GM12878 (cell line): Measurements from ENCODE around the gene C21orf91. TPM values are rescaled to one million over a fixed set of nuclear protein-coding genes. Genes with fewer than 3 reads are reported as not detected.

Experiments used
- ATAC-seq: fragments of 200-7000 bp; cut with Tn5 transposase; 3 replicates; pipeline ENCODE4 v1.9.1; 2020; ENCODE audit warnings: mild to moderate bottlenecking, moderate library complexity
- BruUV-seq: library from RNA; stranded (reverse); fragments of 400-500 nt; replicated peaks from 2 replicates; lab custom pipeline; 2021; lab: Mats Ljungman, UMichigan
- CTCF ChIA-PET: fragments of 300-600 bp; sonication (Branson Sonifier 250); formaldehyde crosslinking; extraction: SDS; loops from one replicate; lab custom pipeline; 2021; ENCODE audit warnings: inconsistent platforms; lab: Yijun Ruan, JAX
- POLR2A ChIA-PET: fragments of 350-600 bp; formaldehyde crosslinking; extraction: SDS; loops from one replicate; lab custom pipeline; 2021; ENCODE audit warnings: inconsistent platforms; lab: Charles Lee
- RAD21 ChIA-PET: fragments of 300-600 bp; sonication (Branson Sonifier 250); formaldehyde crosslinking; loops from one replicate; lab custom pipeline; 2023; ENCODE audit warnings: antibody characterized with exemption; ENCODE audit not compliant: unreplicated experiment; lab: Charles Lee
- SMC1A ChIA-PET: fragments of 300-600 bp; sonication (Branson Sonifier 250); formaldehyde crosslinking; loops from one replicate; lab custom pipeline; 2023; ENCODE audit not compliant: unreplicated experiment, uncharacterized antibody; lab: Charles Lee
- DNase-seq: peaks from one replicate; pipeline ENCODE4 v3.0.0-alpha.2; 2011; ENCODE audit warnings: low read depth, low spot score
- FAIRE-seq: peaks from 3 replicates; lab custom pipeline; 2011; peaks lifted over from hg19 to GRCh38; lab: Jason Lieb, UNC
- H2AFZ ChIP-seq: 2 replicates; pipeline ENCODE4 v1.6.0; 2011; ENCODE audit warnings: low read depth, low read length, control low read depth; ENCODE audit not compliant: control insufficient read depth
- H3K27ac ChIP-seq: 2 replicates; pipeline ENCODE4 v1.5.1; 2011; ENCODE audit warnings: control low read depth; ENCODE audit not compliant: control insufficient read depth, insufficient read depth
- H3K27me3 ChIP-seq, 2 experiments: replicated peaks in 1 of 2; 2 replicates each; pipeline versions ENCODE4 v1.6.0 to v1.6.1; 2011; ENCODE audit warnings: low read length in 1 of 2; ENCODE audit not compliant: control insufficient read depth in 2 of 2, insufficient read depth in 2 of 2
- H3K36me3 ChIP-seq, 2 experiments: 2 replicates each; pipeline ENCODE4 v1.5.1; 2011; ENCODE audit warnings: low read length in 1 of 2; ENCODE audit not compliant: control insufficient read depth in 2 of 2, insufficient read depth in 2 of 2
- H3K4me1 ChIP-seq: 2 replicates; pipeline ENCODE4 v1.6.1; 2011; ENCODE audit warnings: mild to moderate bottlenecking, low read length, moderate library complexity, mixed read lengths; ENCODE audit not compliant: control insufficient read depth, insufficient read depth
- H3K4me2 ChIP-seq: 2 replicates; pipeline ENCODE4 v1.6.0; 2011; ENCODE audit warnings: control low read depth; ENCODE audit not compliant: control insufficient read depth, insufficient read depth
- H3K4me3 ChIP-seq: fragments of 200-600 bp; sonication (generic); 2 replicates; pipeline ENCODE4 v1.5.1; 2016
- H3K79me2 ChIP-seq: 2 replicates; pipeline ENCODE4 v1.6.0; 2011; ENCODE audit warnings: low read length; ENCODE audit not compliant: control insufficient read depth, insufficient read depth
- H3K9ac ChIP-seq: 2 replicates; pipeline ENCODE4 v1.8.0; 2011; ENCODE audit warnings: low read length, control low read depth, mixed read lengths; ENCODE audit not compliant: control insufficient read depth, insufficient read depth
- H3K9me3 ChIP-seq: replicated peaks from 3 replicates; pipeline ENCODE4 v1.5.1; 2011; ENCODE audit warnings: mild to moderate bottlenecking, low read length; ENCODE audit not compliant: control insufficient read depth, insufficient read depth
- H4K20me1 ChIP-seq: 2 replicates; pipeline ENCODE4 v1.6.0; 2011; ENCODE audit not compliant: control insufficient read depth, insufficient read depth
- EED ChIP-seq: sonication (generic); IDR thresholded peaks from 2 replicates; pipeline ENCODE4 v1.6.1; 2016; ENCODE audit warnings: antibody characterized with exemption, low read depth
- ETV6 ChIP-seq, 2 experiments: fragments of 450-650 bp in 1 of 2; IDR thresholded peaks in 1 of 2; conservative IDR thresholded peaks in 1 of 2; 2 replicates each; pipeline ENCODE4 v1.6.1; 2014; ENCODE audit warnings: antibody characterized with exemption in 1 of 2, borderline replicate concordance in 1 of 2, low read depth in 1 of 2, mild to moderate bottlenecking in 1 of 2, moderate library complexity in 1 of 2
- LARP7 ChIP-seq: fragments of 450-650 bp; IDR thresholded peaks from 2 replicates; pipeline ENCODE4 v1.6.1; 2017; ENCODE audit warnings: mild to moderate bottlenecking
- MYB ChIP-seq: fragments of 150-350 bp; IDR thresholded peaks from 2 replicates; pipeline ENCODE4 v1.6.1; 2014; ENCODE audit warnings: mild to moderate bottlenecking, low read depth, low read length, borderline replicate concordance
- YY1 ChIP-seq: IDR thresholded peaks from 2 replicates; pipeline ENCODE4 v1.6.1; 2011; ENCODE audit warnings: low read depth, mild to moderate bottlenecking, low read length
- ZNF24 ChIP-seq: fragments of 450-650 bp; IDR thresholded peaks from 2 replicates; pipeline ENCODE4 v1.6.1; 2017; ENCODE audit warnings: antibody characterized with exemption, mild to moderate bottlenecking
- WGBS: methylation state at CpG from one replicate; pipeline ENCODE4 v1.1.6; 2016; ENCODE audit warnings: low lambda C conversion rate; ENCODE audit not compliant: insufficient replicate concordance, insufficient coverage; ENCODE audit errors: missing lambda C conversion rate; 5-methylcytosine and 5-hydroxymethylcytosine counted together
- in situ Hi-C: fragments of 300-500 bp; cut with MboI; formaldehyde crosslinking; loops from 9 replicates; pipeline ENCODE4 v1.14.3; 2018; ENCODE audit warnings: mixed read lengths
- intact Hi-C: fragments of 100-400 bp; cut with micrococcal nuclease; formaldehyde crosslinking; loops from one replicate; pipeline ENCODE4 v1.14.2; 2022; ENCODE audit not compliant: unreplicated experiment
- polyA plus RNA-seq, 11 experiments: library from polyadenylated mRNA; depleted of rRNA in 4 of 11; unstranded in 6 of 11; stranded (reverse) in 5 of 11; fragments of >200 nt; fragmentation: Nextera tagmentation in 4 of 11; fragmentation: Illumina TruSeq in 1 of 11; extraction: Ambion mirVana in 4 of 11; extraction: Trizol in 1 of 11; gene quantifications; 1 replicate in 1 of 11; 2 replicates in 10 of 11; pipeline versions ENCODE4 v1.2.1 to v1.2.3, GENCODE V29; 2011 to 2016; ENCODE audit warnings: inconsistent platforms in 2 of 11, missing spikeins in 2 of 11, low read depth in 1 of 11
- total RNA-seq, 4 experiments: library from RNA; depleted of rRNA in 3 of 4; stranded (reverse); fragments of >200 nt in 3 of 4; fragmentation: Illumina TruSeq in 1 of 4; extraction: Trizol in 1 of 4; gene quantifications; 2 replicates each; pipeline versions ENCODE4 v1.2.1 to v1.2.3, GENCODE V29; 2013 to 2021

Gene C21orf91
- total and polyA plus RNA-seq, 10 of the 15 experiments (the other 5 are each of a cell fraction or from before 2014, with no cell fraction given) = 9.3 to 40.3 (median 29.8) TPM

GRCh38 chr21:17782051-17782450 lies 37.1 kb downstream of the C21orf91 start:
- ChIA-PET POLR2A (interaction anchor here (1.2 to 2.3 kb wide), 3 partner anchors 36 to 171 kb away, joined by 3 to 13 read pairs (median 7); partner anchors contain the start of gene C21orf91), CTCF (interaction anchor here (0.8 to 5.8 kb wide), 10 partner anchors 13 to 174 kb away, joined by 3 to 48 read pairs (median 3); partner anchors contain the start of gene C21orf91), SMC1A (interaction anchor here (0.7 to 5.8 kb wide), 14 partner anchors 9 to 142 kb away, joined by 3 to 100 read pairs (median 12); partner anchors contain the start of gene C21orf91), RAD21 (interaction anchor here (1.1 to 5.8 kb wide), 8 partner anchors 11 to 172 kb away, joined by 3 to 72 read pairs (median 9); partner anchors contain the start of gene C21orf91)
- WGBS = 95% methylated on average over 1 of the region's 1 CpG
- FAIRE-seq (no peak), ATAC-seq (no peak), DNase-seq (no peak)
- in situ Hi-C loops (loop anchor here (5.0 kb wide), 1 partner anchor 170 kb away; the partner anchor contains the start of gene BTG3), intact Hi-C loops (loop anchor here (5.0 kb wide), 3 partner anchors 100 to 170 kb away; partner anchors contain the start of gene BTG3)
- H3K4me2 ChIP-seq = peak overlapping the region; percentile 52
- no peak overlapping the region for H2AFZ ChIP-seq
- peaks cover 2% of the 10 kb centered on the region; the same call in 2 of the 3 replicates for H3K9me3 ChIP-seq
- no peaks in the 10 kb centered on the region for H4K20me1 ChIP-seq
- peak overlapping the region; percentile 18; the same call in 1 of the 2 replicates for H3K4me3 ChIP-seq
- no TSS peak for BruUV-seq
- peaks cover 3 to 8% of the 10 kb centered on the region in 2 experiments; a peak in 3 of 4 replicates for H3K36me3 ChIP-seq
- H3K4me1 ChIP-seq = peaks cover 64% of the 10 kb centered on the region
- no peaks in the 10 kb centered on the region for H3K79me2 ChIP-seq
- H3K27me3 ChIP-seq = no peaks in the 10 kb centered on the region
- peak overlapping the region; percentile 91 for H3K27ac ChIP-seq
- H3K9ac ChIP-seq = no peak overlapping the region
- TF ChIP-seq EED (0 out of 2 replicates have a peak, but pooled peaks have one; percentile 27), ZNF24 (no peak), ETV6 (conservative IDR thresholded peaks at IDR 0.05 in 1 of 2, IDR thresholded peaks at IDR 0.05 in 1 of 2; ENCODE audit: borderline replicate concordance in 1 of 2, low read depth in 1 of 2) (peak in 1 of 2 experiments; percentile 10; a peak in 1 of 4 replicates), YY1 (0 out of 2 replicates have a peak, but pooled peaks have one; percentile 34), LARP7 (no peak), MYB (no peak)
